IMR-90 (cell line): ENCODE data around the gene NAALAD2. TPM values are rescaled to one million over a fixed set of nuclear protein-coding genes. Genes with fewer than 3 reads are reported as not detected.

ENCODE experiments used
- ATAC-seq: fragments of 200-7000 bp; cut with Tn5 transposase; 2 replicates; pipeline ENCODE4 v1.9.1; 2020; ENCODE audit warnings: low read depth, mild to moderate bottlenecking, moderate library complexity
- BruUV-seq: library from RNA; stranded (reverse); fragments of 400-500 nt; replicated peaks from 2 replicates; lab custom pipeline; 2021; lab: Mats Ljungman, UMichigan
- CTCF ChIA-PET: fragments of 300-600 bp; formaldehyde crosslinking; extraction: SDS; loops from one replicate; lab custom pipeline; 2021; ENCODE audit warnings: antibody characterized with exemption; lab: Yijun Ruan, JAX
- POLR2A ChIA-PET: fragments of 300-600 bp; sonication (Branson Sonifier 250); formaldehyde crosslinking; loops from one replicate; lab custom pipeline; 2022; ENCODE audit warnings: antibody characterized with exemption; ENCODE audit not compliant: unreplicated experiment; lab: Charles Lee
- DNase-seq: peaks from one replicate; pipeline ENCODE4 v3.0.0; 2013
- H2AFZ ChIP-seq: replicated peaks from 2 replicates; pipeline ENCODE3; 2013; ENCODE audit warnings: low read length, mild to moderate bottlenecking; ENCODE audit not compliant: poor library complexity
- H2AK5ac ChIP-seq: 2 replicates; pipeline ENCODE4 v1.6.1; 2013; ENCODE audit warnings: low read depth, low read length, inconsistent platforms
- H2AK9ac ChIP-seq: replicated peaks from 2 replicates; pipeline ENCODE3; 2013; ENCODE audit warnings: mild to moderate bottlenecking, low read depth, low read length, moderate library complexity; ENCODE audit not compliant: poor library complexity
- H2BK120ac ChIP-seq: 2 replicates; pipeline ENCODE4 v1.6.1; 2013; ENCODE audit warnings: low read depth, low read length, inconsistent platforms
- H2BK15ac ChIP-seq: 3 replicates; pipeline ENCODE4 v1.6.1; 2013; ENCODE audit warnings: low read depth, low read length, inconsistent platforms
- H2BK20ac ChIP-seq: 2 replicates; pipeline ENCODE4 v1.6.1; 2013; ENCODE audit warnings: low read depth, mild to moderate bottlenecking, inconsistent platforms, low read length, moderate library complexity
- H2BK5ac ChIP-seq: 2 replicates; pipeline ENCODE4 v1.6.1; 2013; ENCODE audit warnings: mild to moderate bottlenecking, low read depth, low read length, inconsistent platforms; ENCODE audit not compliant: poor library complexity, severe bottlenecking
- H3K14ac ChIP-seq: replicated peaks from 2 replicates; pipeline ENCODE4 v1.6.1; 2013; ENCODE audit warnings: low read depth, low read length, inconsistent platforms
- H3K18ac ChIP-seq: 2 replicates; pipeline ENCODE4 v1.6.1; 2013; ENCODE audit warnings: low read depth, low read length, control low read depth
- H3K23ac ChIP-seq: 2 replicates; pipeline ENCODE4 v1.6.1; 2013; ENCODE audit warnings: low read depth, low read length, inconsistent platforms
- H3K27ac ChIP-seq: 2 replicates; pipeline ENCODE4 v1.5.1; 2013; ENCODE audit warnings: mild to moderate bottlenecking, control low read depth, low read length; ENCODE audit not compliant: insufficient read depth
- H3K27me3 ChIP-seq: 2 replicates; pipeline ENCODE4 v1.6.1; 2013; ENCODE audit warnings: low read length; ENCODE audit not compliant: control insufficient read depth, insufficient read depth
- H3K36me3 ChIP-seq: 2 replicates; pipeline ENCODE4 v1.6.1; 2013; ENCODE audit warnings: low read length, mixed read lengths; ENCODE audit not compliant: control insufficient read depth, insufficient read depth
- H3K4ac ChIP-seq: 2 replicates; pipeline ENCODE4 v1.6.1; 2013; ENCODE audit warnings: low read depth, low read length, inconsistent platforms
- H3K4me1 ChIP-seq: 2 replicates; pipeline ENCODE4 v1.6.1; 2013; ENCODE audit warnings: low read length, mixed read lengths; ENCODE audit not compliant: control insufficient read depth, insufficient read depth
- H3K4me2 ChIP-seq: 2 replicates; pipeline ENCODE4 v1.6.1; 2013; ENCODE audit warnings: low read depth, mild to moderate bottlenecking, control low read depth, low read length, moderate library complexity
- H3K4me3 ChIP-seq: 2 replicates; pipeline ENCODE4 v1.5.1; 2013; ENCODE audit warnings: low read depth, mild to moderate bottlenecking, control low read depth, low read length, moderate library complexity; ENCODE audit not compliant: insufficient read depth
- H3K56ac ChIP-seq: 2 replicates; pipeline ENCODE4 v1.6.1; 2013; ENCODE audit warnings: low read length, inconsistent platforms; ENCODE audit not compliant: insufficient read depth; ENCODE audit errors: extremely low read depth
- H3K79me1 ChIP-seq, 2 experiments: 2 replicates each; pipeline ENCODE4 v1.6.1; 2013; ENCODE audit warnings: low read length in 2 of 2, inconsistent platforms in 1 of 2, low read depth in 1 of 2
- H3K9ac ChIP-seq: 2 replicates; pipeline ENCODE4 v1.6.1; 2013; ENCODE audit warnings: low read depth, low read length, control low read depth
- H3K9me1 ChIP-seq: 2 replicates; pipeline ENCODE4 v1.6.1; 2013; ENCODE audit warnings: low read length, inconsistent platforms; ENCODE audit not compliant: insufficient read depth
- H3K9me3 ChIP-seq: 2 replicates; pipeline ENCODE4 v1.6.1; 2013; ENCODE audit warnings: low read length; ENCODE audit not compliant: control insufficient read depth, insufficient read depth
- H4K20me1 ChIP-seq: 2 replicates; pipeline ENCODE4 v1.6.1; 2013; ENCODE audit warnings: low read length, inconsistent platforms; ENCODE audit not compliant: insufficient read depth
- H4K5ac ChIP-seq: 2 replicates; pipeline ENCODE4 v1.6.1; 2013; ENCODE audit warnings: mild to moderate bottlenecking, low read depth, low read length, control low read depth
- H4K8ac ChIP-seq, 2 experiments: 2 replicates each; pipeline ENCODE4 v1.6.1; 2013; ENCODE audit warnings: low read depth in 2 of 2, low read length in 2 of 2, control low read depth in 1 of 2, inconsistent platforms in 1 of 2
- H4K91ac ChIP-seq: 2 replicates; pipeline ENCODE4 v1.6.1; 2013; ENCODE audit warnings: low read depth, low read length, inconsistent platforms; ENCODE audit not compliant: insufficient read depth
- BHLHE40 ChIP-seq: fragments of 150-350 bp; IDR thresholded peaks from 2 replicates; pipeline ENCODE4 v1.6.1; 2016; ENCODE audit warnings: mild to moderate bottlenecking, low read depth, low read length
- CEBPB ChIP-seq: IDR thresholded peaks from 2 replicates; pipeline ENCODE4 v1.6.1; 2012; ENCODE audit warnings: low read depth, low read length, improper control_type of control experiment
- CHD1 ChIP-seq: IDR thresholded peaks from 2 replicates; pipeline ENCODE4 v1.6.1; 2012; ENCODE audit warnings: low read depth, low read length, improper control_type of control experiment
- CTCF ChIP-seq: conservative IDR thresholded peaks from 2 replicates; pipeline ENCODE4 v1.5.1; 2012; ENCODE audit warnings: mild to moderate bottlenecking, low read depth, low read length, improper control_type of control experiment
- ELK1 ChIP-seq: fragments of 150-350 bp; IDR thresholded peaks from 2 replicates; pipeline ENCODE4 v1.6.1; 2016; ENCODE audit warnings: low read depth, mild to moderate bottlenecking, low read length, moderate library complexity, borderline replicate concordance
- FOS ChIP-seq: fragments of 150-350 bp; IDR thresholded peaks from 2 replicates; pipeline ENCODE4 v1.6.1; 2016; ENCODE audit warnings: low read depth, low read length
- MAFK ChIP-seq: IDR thresholded peaks from 2 replicates; pipeline ENCODE4 v1.6.1; 2012; ENCODE audit warnings: low read depth, low read length, improper control_type of control experiment
- MAZ ChIP-seq: IDR thresholded peaks from 2 replicates; pipeline ENCODE4 v1.6.1; 2012; ENCODE audit warnings: low read depth, mild to moderate bottlenecking, low read length, improper control_type of control experiment, moderate library complexity, borderline replicate concordance
- MXI1 ChIP-seq: IDR thresholded peaks from 2 replicates; pipeline ENCODE4 v1.6.1; 2012; ENCODE audit warnings: low read depth, mild to moderate bottlenecking, low read length, moderate library complexity, borderline replicate concordance
- NFE2L2 ChIP-seq: fragments of 150-350 bp; IDR thresholded peaks from 2 replicates; pipeline ENCODE4 v1.6.1; 2016; ENCODE audit warnings: low read depth, mild to moderate bottlenecking, low read length
- POLR2A ChIP-seq: IDR thresholded peaks from 2 replicates; pipeline ENCODE4 v1.6.1; 2012; ENCODE audit warnings: mild to moderate bottlenecking, low read depth, low read length
- RAD21 ChIP-seq: IDR thresholded peaks from 2 replicates; pipeline ENCODE4 v1.6.1; 2012; ENCODE audit warnings: low read length, improper control_type of control experiment
- RCOR1 ChIP-seq: IDR thresholded peaks from 2 replicates; pipeline ENCODE4 v1.6.1; 2012; ENCODE audit warnings: mild to moderate bottlenecking, low read length, improper control_type of control experiment; ENCODE audit not compliant: insufficient replicate concordance
- RFX5 ChIP-seq: IDR thresholded peaks from 2 replicates; pipeline ENCODE4 v1.8.0; 2012; ENCODE audit warnings: low read depth, mild to moderate bottlenecking, low read length, moderate library complexity
- SMC3 ChIP-seq: fragments of 150-350 bp; IDR thresholded peaks from 2 replicates; pipeline ENCODE4 v1.6.1; 2016; ENCODE audit warnings: low read depth, mild to moderate bottlenecking, antibody characterized with exemption, low read length, moderate library complexity
- USF2 ChIP-seq: fragments of 150-350 bp; IDR thresholded peaks from 2 replicates; pipeline ENCODE4 v1.6.1; 2017; ENCODE audit warnings: mild to moderate bottlenecking, antibody characterized with exemption, low read length, low read depth
- WGBS, 2 experiments: methylation state at CpG; one replicate each; pipeline versions ENCODE4 v1.1.5 to v1.1.7; 2013; ENCODE audit warnings: missing lambda C conversion rate in 2 of 2; ENCODE audit not compliant: insufficient read length in 1 of 2; ENCODE audit errors: extremely low coverage in 2 of 2; 5-methylcytosine and 5-hydroxymethylcytosine counted together
- dilution Hi-C: fragments of 300-500 bp; cut with HindIII; formaldehyde crosslinking; loops from one replicate; pipeline ENCODE4 v1.14.3; 2018; ENCODE audit warnings: low sequenced_read_pairs; ENCODE audit not compliant: unreplicated experiment
- in situ Hi-C: fragments of 300-500 bp; cut with MboI; formaldehyde crosslinking; loops from 3 replicates; pipeline ENCODE4 v1.14.3; 2019; ENCODE audit warnings: low sequenced_read_pairs, inconsistent platforms, mixed read lengths
- intact Hi-C: fragments of 100-400 bp; cut with micrococcal nuclease; formaldehyde crosslinking; loops from 2 replicates; pipeline ENCODE4 v1.10.0; 2022
- polyA plus RNA-seq, 3 experiments: library from polyadenylated mRNA; depleted of rRNA; stranded (reverse); fragments of >200 nt; gene quantifications; 2 replicates each; pipeline ENCODE4 v1.2.3, GENCODE V29; 2012; ENCODE audit warnings: low replicate concordance in 1 of 3
- total RNA-seq: library from RNA; depleted of rRNA; stranded (reverse); fragments of >200 nt; gene quantifications from 2 replicates; pipeline ENCODE4 v1.2.3, GENCODE V29; 2012

Gene NAALAD2
- total and polyA plus RNA-seq, 2 of the 4 experiments (the other 2 are of a cell fraction): under 0.01 to 0.09 TPM

- Histone ChIP-seq H2BK20ac (no peak overlapping the region), H3K4me1 (peaks cover 6% of the 10 kb centered on the region), H4K20me1 (peaks cover 44% of the 10 kb centered on the region), H3K18ac (no peak overlapping the region), H3K9ac (no peak overlapping the region), H4K91ac (no peak overlapping the region), H2AFZ (no peak overlapping the region), H3K27ac (no peak overlapping the region), H3K79me1 (peaks cover 0 to 28% of the 10 kb centered on the region in 2 experiments; a peak in 2 of 4 replicates), H3K56ac (no peak overlapping the region), H4K5ac (no peak overlapping the region), H3K23ac (no peak overlapping the region), H3K4me3 (no peak overlapping the region), H2BK15ac (no peak overlapping the region), H2BK5ac (no peak overlapping the region), H4K8ac (no peak overlapping the region), H3K9me3 (no peaks in the 10 kb centered on the region), H3K27me3 (no peaks in the 10 kb centered on the region), H3K14ac (no peak overlapping the region), H3K4ac (no peak overlapping the region), H2BK120ac (no peak overlapping the region), H3K9me1 (no peaks in the 10 kb centered on the region; the same call in 1 of the 2 replicates), H2AK5ac (no peak overlapping the region), H2AK9ac (no peak overlapping the region), H3K36me3 (0 out of 2 replicates have a peak, but pooled peaks cover 1% of the 10 kb centered on the region), H3K4me2 (no peak overlapping the region)
- DNase-seq (no peak), ATAC-seq (no peak)
- TF ChIP-seq MXI1 (no peak), RFX5 (no peak), CHD1 (no peak), MAZ (no peak), CEBPB (no peak), MAFK (no peak), SMC3 (no peak), POLR2A (no peak), CTCF (no peak), BHLHE40 (no peak), FOS (no peak), NFE2L2 (no peak), USF2 (no peak), RCOR1 (no peak), RAD21 (no peak), ELK1 (no peak)
- dilution Hi-C loops: no loop called here
- no TSS peak for BruUV-seq
- intact Hi-C loops: no loop called here
- ChIA-PET POLR2A (no interaction called here), CTCF (interaction anchor here (1.3 kb wide), 1 partner anchor 14 kb away, joined by 4 read pairs; no protein-coding TSS in a partner anchor)
- no CpG with 5 or more reads among the region's 6 CpGs for WGBS, 2 experiments
- in situ Hi-C loops: no loop called here
Measured at GRCh38 chr11:90219438-90219837, 85.0 kb downstream of the NAALAD2 start.
